ENCODE data around the gene AMACR. TPM values are rescaled to one million over a fixed set of nuclear protein-coding genes. Genes with fewer than 3 reads are reported as not detected.

AMACR gene
- polyA plus RNA-seq, 4 donors = 86.9 to 113 (median 90.0) TPM

Other genes starting within 250 kb of the AMACR start
- gene ADAMTS12, start 116.1 kb downstream of the AMACR start, polyA plus RNA-seq (ENCODE audit: insufficient read length in 4 of 4) = 10 to 100 TPM; 14.3 to 17.8 (median 15.9) TPM
- under 1 TPM in 2 of 4 donors, not detected in 2; 0.08 to 0.27 TPM for gene RXFP3, start 71.7 kb downstream of the AMACR start, polyA plus RNA-seq (ENCODE audit: insufficient read length in 4 of 4)
- gene SLC45A2, start 23.4 kb downstream of the AMACR start, polyA plus RNA-seq (ENCODE audit: insufficient read length in 4 of 4) = under 1 TPM; 0.25 to 0.71 (median 0.48) TPM
- gene C1QTNF3, start 35.2 kb upstream of the AMACR start, polyA plus RNA-seq (ENCODE audit: insufficient read length in 4 of 4) = 10 to 100 TPM; 54.3 to 65.6 (median 58.5) TPM

All from right renal pelvis (tissue), 4 donors.